ENCODE results near the gene LRRC45.

LRRC45 gene

GRCh38 chr17:82022981-82023446 is at the start of gene LRRC45:
Gene LRRC45 (plus strand): TSS chr17:82023305. CDS start chr17:82023644, 339 bp downstream.
- H3K4me3 ChIP-seq (ENCODE audit: low read depth, low read length) = peak within 1 kb of the TSS; percentile 70
- in situ Hi-C loops (cut with HindIII; ENCODE audit: low sequenced_read_pairs) = no loop called here
- peak; percentile 100 for DNase-seq (ENCODE audit: low read depth, low spot score)
- TF ChIP-seq CTCF (IDR thresholded peaks at IDR 0.05; ENCODE audit: low read depth, low read length) = no peak

GRCh38 chr17:81973432-81973831 is 49.7 kb upstream of the LRRC45 start:
- no peak overlapping the region for H3K4me3 ChIP-seq (ENCODE audit: low read depth, low read length)
- no peak for DNase-seq (ENCODE audit: low read depth, low spot score)
- no peak for TF ChIP-seq CTCF (IDR thresholded peaks at IDR 0.05; ENCODE audit: low read depth, low read length)
- in situ Hi-C loops (cut with HindIII; ENCODE audit: low sequenced_read_pairs) = no loop called here

- TF ChIP-seq CTCF (IDR thresholded peaks at IDR 0.05; ENCODE audit: low read depth, low read length) = no peak
- in situ Hi-C loops (cut with HindIII; ENCODE audit: low sequenced_read_pairs) = no loop called here
- no peak for DNase-seq (ENCODE audit: low read depth, low spot score)
- peak overlapping the region; percentile 81 for H3K4me3 ChIP-seq (ENCODE audit: low read depth, low read length)
Measured at GRCh38 chr17:81976332-81977210, 46.5 kb upstream of the LRRC45 start.

GRCh38 chr17:81977211-81977808 is 45.8 kb upstream of the LRRC45 start, which contains the start of gene ASPSCR1:
Gene ASPSCR1 (plus strand): TSS chr17:81977629. CDS start chr17:81977647, 18 bp downstream.
- DNase-seq (ENCODE audit: low read depth, low spot score) = peak; percentile 90
- in situ Hi-C loops (cut with HindIII; ENCODE audit: low sequenced_read_pairs) = no loop called here
- no peak for TF ChIP-seq CTCF (IDR thresholded peaks at IDR 0.05; ENCODE audit: low read depth, low read length)
- H3K4me3 ChIP-seq (ENCODE audit: low read depth, low read length) = peak within 1 kb of the TSS; percentile 81

GRCh38 chr17:81978524-81979298 is 44.4 kb upstream of the LRRC45 start:
- H3K4me3 ChIP-seq (ENCODE audit: low read depth, low read length) = peak overlapping the region; percentile 81

More at GRCh38 chr17:81978524-81979298, 44.4 kb upstream of the LRRC45 start:
- no peak for DNase-seq (ENCODE audit: low read depth, low spot score)
- no peak for TF ChIP-seq CTCF (IDR thresholded peaks at IDR 0.05; ENCODE audit: low read depth, low read length)
- in situ Hi-C loops (cut with HindIII; ENCODE audit: low sequenced_read_pairs) = no loop called here
